ENCODE results near the gene RNF114. TPM values are rescaled to one million over a fixed set of nuclear protein-coding genes. Genes with fewer than 3 reads are reported as not detected.

Gene RNF114
- total RNA-seq, 3 donors from 2014 or later = 81.3 to 89.0 (median 88.2) TPM

GRCh38 chr20:49906615-49907154, 29.5 kb upstream of the RNF114 start:
- DNase-seq (no peak), ATAC-seq (no peak)
- TF ChIP-seq, protein P1, sequence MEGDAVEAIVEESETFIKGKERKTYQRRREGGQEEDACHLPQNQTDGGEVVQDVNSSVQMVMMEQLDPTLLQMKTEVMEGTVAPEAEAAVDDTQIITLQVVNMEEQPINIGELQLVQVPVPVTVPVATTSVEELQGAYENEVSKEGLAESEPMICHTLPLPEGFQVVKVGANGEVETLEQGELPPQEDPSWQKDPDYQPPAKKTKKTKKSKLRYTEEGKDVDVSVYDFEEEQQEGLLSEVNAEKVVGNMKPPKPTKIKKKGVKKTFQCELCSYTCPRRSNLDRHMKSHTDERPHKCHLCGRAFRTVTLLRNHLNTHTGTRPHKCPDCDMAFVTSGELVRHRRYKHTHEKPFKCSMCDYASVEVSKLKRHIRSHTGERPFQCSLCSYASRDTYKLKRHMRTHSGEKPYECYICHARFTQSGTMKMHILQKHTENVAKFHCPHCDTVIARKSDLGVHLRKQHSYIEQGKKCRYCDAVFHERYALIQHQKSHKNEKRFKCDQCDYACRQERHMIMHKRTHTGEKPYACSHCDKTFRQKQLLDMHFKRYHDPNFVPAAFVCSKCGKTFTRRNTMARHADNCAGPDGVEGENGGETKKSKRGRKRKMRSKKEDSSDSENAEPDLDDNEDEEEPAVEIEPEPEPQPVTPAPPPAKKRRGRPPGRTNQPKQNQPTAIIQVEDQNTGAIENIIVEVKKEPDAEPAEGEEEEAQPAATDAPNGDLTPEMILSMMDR (IDR thresholded peaks at IDR 0.05) = no peak
- H3K9me3 ChIP-seq = no peaks in the 10 kb centered on the region
- peaks cover 28% of the 10 kb centered on the region for H3K4me1 ChIP-seq (ENCODE audit: low read depth)
- no peak overlapping the region for H3K4me3 ChIP-seq
- intact Hi-C loops (cut with DNase I, micrococcal nuclease) = no loop called here
- peaks cover 18% of the 10 kb centered on the region for H3K36me3 ChIP-seq (ENCODE audit: low read depth)

GRCh38 chr20:49907405-49908257, 28.6 kb upstream of the RNF114 start:
- no peak for DNase-seq
- intact Hi-C loops (cut with DNase I, micrococcal nuclease) = no loop called here
- H3K4me3 ChIP-seq = no peak overlapping the region
- no peaks in the 10 kb centered on the region for H3K9me3 ChIP-seq
- TF ChIP-seq, protein P1 (IDR thresholded peaks at IDR 0.05) = no peak
- H3K36me3 ChIP-seq (ENCODE audit: low read depth) = peaks cover 18% of the 10 kb centered on the region
- no peak for ATAC-seq
- peaks cover 33% of the 10 kb centered on the region for H3K4me1 ChIP-seq (ENCODE audit: low read depth)

DNA sequence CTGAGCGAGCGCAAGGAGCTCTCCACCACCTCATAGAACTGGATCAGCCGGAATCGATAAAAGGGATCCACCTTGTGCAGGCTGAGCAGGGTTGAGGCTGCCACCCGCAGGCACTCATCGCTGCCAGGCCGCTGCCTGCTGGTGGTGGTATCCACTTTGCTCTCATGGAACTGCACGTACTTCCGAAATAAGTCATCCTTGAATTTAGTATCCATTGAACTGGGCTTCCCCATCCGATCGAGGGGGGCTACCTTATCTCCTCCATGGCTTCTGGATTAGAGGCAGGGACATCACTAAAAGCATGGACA, 28.0 kb upstream of the RNF114 start:
- no peak for ATAC-seq
- Histone ChIP-seq H3K4me1 (ENCODE audit: low read depth) (peaks cover 36% of the 10 kb centered on the region), H3K4me3 (no peak overlapping the region), H3K9me3 (no peaks in the 10 kb centered on the region), H3K36me3 (ENCODE audit: low read depth) (peaks cover 18% of the 10 kb centered on the region)
- DNase-seq = no peak
- intact Hi-C loops (cut with DNase I, micrococcal nuclease) = no loop called here
- TF ChIP-seq, protein P1 (IDR thresholded peaks at IDR 0.05) = no peak

DNA sequence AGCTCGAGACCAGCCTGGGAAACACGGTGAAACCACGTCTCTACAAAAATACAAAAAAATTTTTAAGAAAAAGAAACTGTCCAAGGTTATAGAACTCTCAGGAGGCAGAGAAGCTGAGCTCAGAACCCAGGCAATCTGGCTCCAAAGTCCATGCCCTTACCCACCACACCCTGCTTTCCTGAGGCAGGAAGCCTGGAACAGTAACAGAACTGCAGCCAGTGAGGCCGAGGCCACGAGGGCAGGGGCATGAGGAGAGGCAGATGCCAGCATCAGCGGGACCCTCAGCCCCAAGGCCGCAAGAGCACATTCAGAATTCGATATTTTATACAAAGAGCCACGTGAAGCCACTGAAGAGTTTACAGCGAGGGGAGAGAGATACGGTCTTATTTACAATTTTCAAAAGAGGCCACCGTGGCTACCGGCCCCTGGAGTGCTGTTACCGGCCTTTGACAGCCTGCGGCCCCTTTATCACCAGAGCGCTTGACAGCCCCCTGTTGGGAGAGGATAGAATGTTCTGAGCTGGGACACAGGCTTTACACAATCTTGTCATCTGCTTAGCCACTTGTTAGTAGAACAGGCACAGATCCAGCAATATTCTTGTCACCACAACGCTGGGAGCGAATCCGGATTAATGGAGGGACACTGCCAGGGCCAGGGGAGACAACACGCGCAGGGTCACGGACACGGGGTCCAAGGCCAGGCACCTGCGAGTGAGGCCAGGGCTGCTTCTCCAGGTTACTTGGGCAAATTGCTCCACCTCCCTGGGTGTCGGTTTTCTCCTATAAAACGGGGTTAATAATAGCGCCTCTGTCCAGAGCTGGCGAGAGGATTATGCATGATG, 26.5 kb upstream of the RNF114 start:
- peaks cover 11% of the 10 kb centered on the region for H3K36me3 ChIP-seq (ENCODE audit: low read depth)
- ATAC-seq = peak; percentile 92
- TF ChIP-seq, protein P1 (IDR thresholded peaks at IDR 0.05) = no peak
- H3K9me3 ChIP-seq = no peaks in the 10 kb centered on the region
- intact Hi-C loops (cut with DNase I, micrococcal nuclease) = no loop called here
- H3K4me3 ChIP-seq = no peak overlapping the region
- H3K4me1 ChIP-seq (ENCODE audit: low read depth) = peaks cover 51% of the 10 kb centered on the region
- DNase-seq = peak; percentile 71 to 87 (median 83)

GRCh38 chr20:49910340-49910706, 25.9 kb upstream of the RNF114 start:
- intact Hi-C loops (cut with DNase I, micrococcal nuclease) = no loop called here
- DNase-seq = no peak
- peaks cover 51% of the 10 kb centered on the region for H3K4me1 ChIP-seq (ENCODE audit: low read depth)
- peaks cover 10% of the 10 kb centered on the region for H3K36me3 ChIP-seq (ENCODE audit: low read depth)
- H3K4me3 ChIP-seq = no peak overlapping the region
- TF ChIP-seq, protein P1 (IDR thresholded peaks at IDR 0.05) = no peak
- no peaks in the 10 kb centered on the region for H3K9me3 ChIP-seq
- no peak for ATAC-seq
